IgD-negative memory B cell (primary cell): Measurements from ENCODE around the gene CD55. TPM values are rescaled to one million over a fixed set of nuclear protein-coding genes. Genes with fewer than 3 reads are reported as not detected.

Experiments
- H3K27ac Mint-ChIP-seq, 3 donors: one replicate each; pipeline ENCODE4 v1.8.0; 2020 to 2022; ENCODE audit warnings: mild to moderate bottlenecking in 3 of 3, mixed read lengths in 3 of 3, moderate library complexity in 1 of 3
- H3K27me3 Mint-ChIP-seq: one replicate; pipeline ENCODE4 v1.8.0; 2021; ENCODE audit warnings: mixed read lengths
- H3K36me3 Mint-ChIP-seq: one replicate; pipeline ENCODE4 v1.8.0; 2020; ENCODE audit warnings: mild to moderate bottlenecking, mixed read lengths
- H3K4me1 Mint-ChIP-seq, 3 donors: one replicate each; pipeline ENCODE4 v1.8.0; 2020 to 2022; ENCODE audit warnings: mixed read lengths in 3 of 3, mild to moderate bottlenecking in 1 of 3
- H3K4me3 Mint-ChIP-seq, 4 donors: one replicate each; pipeline ENCODE4 v1.8.0; 2020 to 2022; ENCODE audit warnings: mild to moderate bottlenecking in 4 of 4, mixed read lengths in 4 of 4, moderate library complexity in 3 of 4
- H3K9me3 Mint-ChIP-seq, 3 donors: one replicate each; pipeline ENCODE4 v1.8.0; 2020 to 2021; ENCODE audit warnings: mixed read lengths in 3 of 3, mild to moderate bottlenecking in 1 of 3
- polyA plus RNA-seq: library from polyadenylated mRNA; unstranded; fragments of 300-500 nt; fragmentation: Illumina TruSeq; gene quantifications from one replicate; pipeline ENCODE4 v1.2.3, GENCODE V29; 2021

Gene CD55
- polyA plus RNA-seq, 1 donor from 2014 or later = 111 TPM

DNA sequence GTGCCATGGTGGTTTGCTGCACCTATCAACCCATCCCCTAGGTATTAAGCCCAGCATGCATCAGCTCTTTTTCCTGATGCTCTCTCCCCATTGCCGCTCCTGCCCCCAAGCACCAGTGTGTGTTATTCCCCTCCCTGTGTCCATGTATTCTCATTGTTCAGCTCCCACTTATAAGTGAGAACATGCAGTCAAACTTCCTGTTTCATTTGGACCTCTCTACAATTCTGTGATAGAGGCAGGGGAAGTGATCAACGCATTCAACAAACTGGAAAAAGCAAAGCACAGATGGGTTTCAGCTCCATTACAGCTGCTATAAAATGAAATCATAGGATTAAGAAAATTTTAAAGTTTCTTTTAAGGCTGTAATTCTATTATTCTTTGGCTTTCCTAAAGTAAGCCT is 23.3 kb upstream of the CD55 start:
- H3K27me3 Mint-ChIP-seq = no peaks in the 10 kb centered on the region
- peak overlapping the region in 1 of 4 donors; percentile 11 for H3K4me3 Mint-ChIP-seq
- no peaks in the 10 kb centered on the region for H3K36me3 Mint-ChIP-seq
- H3K4me1 Mint-ChIP-seq = peaks cover 9 to 14% (median 10%) of the 10 kb centered on the region in 3 donors
- H3K27ac Mint-ChIP-seq = no peak overlapping the region
- peaks cover 2 to 8% (median 4%) of the 10 kb centered on the region in 3 donors for H3K9me3 Mint-ChIP-seq

DNA sequence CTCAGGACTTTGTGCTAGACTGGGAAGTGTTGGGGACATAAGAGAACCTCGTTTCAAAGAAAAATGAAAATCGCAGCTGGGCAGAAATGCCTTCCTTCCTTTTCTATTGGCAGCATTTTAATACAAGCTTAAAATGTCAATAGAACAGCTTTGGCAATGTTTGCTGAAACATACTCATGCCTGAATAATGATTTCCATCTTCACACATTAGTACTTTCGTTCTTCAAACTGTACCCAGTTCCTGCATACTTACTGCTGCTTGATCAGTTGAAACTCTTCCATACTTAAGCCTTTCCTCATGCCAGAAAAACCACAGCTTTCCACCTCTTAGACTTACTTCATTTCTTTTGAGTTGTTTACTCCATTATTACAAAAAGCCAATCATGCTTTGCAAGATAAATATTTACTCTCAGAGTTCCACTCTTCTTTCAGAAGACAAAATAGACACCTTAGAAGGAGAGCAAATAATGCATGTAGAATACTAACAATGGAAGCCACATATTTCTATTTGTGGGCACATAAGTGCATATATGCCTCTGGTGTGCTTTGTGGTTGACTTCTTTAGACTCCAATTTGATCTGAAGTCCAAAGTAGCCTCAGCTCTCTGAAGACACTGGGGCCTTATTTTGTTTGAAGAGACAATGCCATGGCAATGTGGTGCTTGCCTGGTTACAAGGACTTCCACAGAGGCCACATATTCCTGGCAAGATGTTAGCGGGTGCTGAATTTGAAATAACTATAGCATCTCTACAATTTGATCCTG is 22.7 kb upstream of the CD55 start:
- Mint-ChIP-seq H3K9me3 (peaks cover 2 to 12% (median 4%) of the 10 kb centered on the region in 3 donors), H3K27ac (peak overlapping the region in 1 of 3 donors; percentile 4), H3K27me3 (no peaks in the 10 kb centered on the region), H3K36me3 (peaks cover 3% of the 10 kb centered on the region), H3K4me3 (peak overlapping the region in 1 of 4 donors; percentile 1), H3K4me1 (peaks cover 9 to 14% (median 10%) of the 10 kb centered on the region in 3 donors)

DNA sequence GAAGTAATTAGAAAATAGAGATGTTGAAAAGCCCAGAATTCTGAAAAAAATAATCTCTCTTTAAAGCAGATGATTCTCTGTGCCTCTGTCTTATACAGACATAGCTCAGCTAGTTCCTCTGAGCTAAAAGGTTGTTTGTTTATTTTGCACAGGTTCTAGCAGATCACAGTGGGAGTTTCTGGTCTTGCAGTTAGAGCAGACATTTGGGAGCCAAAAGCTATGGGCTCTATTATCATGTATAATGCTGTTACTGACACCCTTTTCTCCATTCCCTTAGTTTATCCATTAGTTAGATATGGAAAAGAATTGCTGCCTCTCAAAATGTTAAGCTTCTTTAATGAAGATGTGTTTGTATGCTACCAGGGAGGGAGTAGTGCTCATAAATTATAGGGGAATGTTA is 20.5 kb upstream of the CD55 start:
- Mint-ChIP-seq H3K4me3 (no peak overlapping the region), H3K36me3 (peaks cover 3% of the 10 kb centered on the region), H3K27ac (no peak overlapping the region), H3K27me3 (no peaks in the 10 kb centered on the region), H3K9me3 (peaks cover 0 to 15% (median 4%) of the 10 kb centered on the region in 3 donors), H3K4me1 (peaks cover 9 to 14% (median 10%) of the 10 kb centered on the region in 3 donors)

DNA sequence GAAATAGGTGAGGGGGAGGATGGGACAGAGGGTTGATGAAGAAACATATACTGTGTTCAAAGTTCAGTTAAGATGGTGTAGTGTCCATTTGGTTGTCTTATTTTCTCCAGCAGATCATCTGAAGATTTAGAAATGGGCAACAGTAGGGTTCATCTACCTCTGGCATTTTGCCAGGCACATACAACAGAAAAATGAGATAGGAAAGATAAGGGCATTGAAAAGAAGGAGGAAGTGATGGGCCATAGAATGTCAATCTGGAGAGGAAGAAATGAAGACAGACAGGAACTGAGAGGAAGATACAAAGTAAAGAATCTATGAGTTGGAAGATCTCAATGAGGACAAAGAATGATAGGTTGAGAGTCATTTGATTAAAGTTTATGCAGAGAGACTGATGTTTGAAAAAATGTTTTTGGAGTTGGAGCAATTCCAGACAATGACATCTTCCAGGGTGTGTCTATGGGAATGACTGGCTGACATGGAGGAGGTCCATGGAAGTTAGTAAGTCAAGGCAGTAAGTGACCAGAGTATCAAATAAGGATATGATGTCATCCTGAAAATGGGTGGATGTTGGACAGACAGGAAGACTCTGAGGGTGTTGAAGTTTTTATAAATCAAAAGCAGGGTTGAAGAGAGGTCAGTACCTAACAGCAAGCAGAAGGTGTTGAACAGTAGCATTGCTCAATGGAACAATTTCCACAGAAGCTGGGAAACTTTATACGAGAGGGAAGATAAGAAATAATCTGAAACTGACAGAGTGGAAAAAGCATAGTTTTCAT is 18.7 kb upstream of the CD55 start:
- Mint-ChIP-seq H3K27ac (no peak overlapping the region), H3K4me3 (no peak overlapping the region), H3K27me3 (no peaks in the 10 kb centered on the region), H3K4me1 (peaks cover 9 to 14% (median 10%) of the 10 kb centered on the region in 3 donors), H3K36me3 (peaks cover 4% of the 10 kb centered on the region), H3K9me3 (peaks cover 2 to 15% (median 4%) of the 10 kb centered on the region in 3 donors)

DNA sequence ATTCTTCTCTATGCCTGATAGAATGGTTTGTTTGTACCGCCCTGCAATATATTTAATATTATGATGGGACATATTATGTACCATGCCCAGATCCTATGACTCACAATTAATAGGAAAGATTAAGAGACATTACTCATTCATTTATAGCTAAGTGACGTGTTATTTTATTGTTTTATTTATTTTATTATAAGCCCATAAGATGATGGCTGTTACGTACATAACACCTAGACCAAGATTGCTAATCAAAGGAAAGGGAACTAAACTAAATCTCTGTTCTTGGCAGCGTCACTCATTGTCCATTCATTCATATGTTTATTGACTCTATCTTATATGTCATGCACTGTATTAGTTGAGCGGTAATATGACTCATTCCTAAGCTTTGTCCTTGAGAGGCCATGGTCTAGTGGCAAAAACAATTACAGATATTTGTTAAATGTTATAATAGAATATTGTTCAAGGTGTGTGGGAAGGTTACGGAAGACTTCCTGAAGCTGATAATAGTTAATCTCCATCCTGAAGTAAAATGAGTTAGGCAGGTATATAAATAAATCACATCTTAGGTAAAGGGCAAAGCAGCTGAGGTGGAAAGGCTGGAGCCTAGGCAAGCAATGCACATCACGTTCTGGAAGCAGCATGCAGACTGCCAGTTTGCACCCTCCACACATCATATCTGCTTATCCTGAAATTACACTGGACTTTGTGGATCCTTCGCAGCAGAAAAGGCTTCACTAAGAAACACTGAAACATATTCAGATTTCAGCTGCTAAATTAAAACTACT is 16.6 kb upstream of the CD55 start:
- peaks cover 17 to 23% (median 23%) of the 10 kb centered on the region in 3 donors for H3K4me1 Mint-ChIP-seq
- no peaks in the 10 kb centered on the region for H3K27me3 Mint-ChIP-seq
- no peak overlapping the region for H3K27ac Mint-ChIP-seq
- no peak overlapping the region for H3K4me3 Mint-ChIP-seq
- peaks cover 6% of the 10 kb centered on the region for H3K36me3 Mint-ChIP-seq
- peaks cover 2 to 15% (median 4%) of the 10 kb centered on the region in 3 donors for H3K9me3 Mint-ChIP-seq

DNA sequence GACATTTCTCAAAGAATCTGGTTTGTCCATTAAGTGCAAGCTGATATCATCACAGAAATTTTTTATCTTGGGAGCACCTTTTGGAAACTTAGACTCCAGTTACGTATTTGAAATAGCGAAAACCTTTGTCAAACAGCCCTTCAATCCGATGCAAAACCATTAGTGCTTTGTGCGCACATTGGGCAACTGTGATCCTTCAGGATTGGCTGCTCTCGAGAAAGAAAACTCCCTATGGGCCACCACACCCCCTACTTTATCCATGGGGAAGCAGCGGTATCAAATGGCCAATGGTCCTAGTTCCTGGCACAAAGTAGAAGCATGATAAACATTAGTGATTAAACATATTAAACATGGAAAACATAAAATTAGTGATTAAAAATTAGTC is 16.0 kb upstream of the CD55 start:
- Mint-ChIP-seq H3K4me3 (no peak overlapping the region), H3K4me1 (peaks cover 22 to 28% (median 26%) of the 10 kb centered on the region in 3 donors), H3K36me3 (peaks cover 6% of the 10 kb centered on the region), H3K9me3 (peaks cover 2 to 15% (median 4%) of the 10 kb centered on the region in 3 donors), H3K27ac (no peak overlapping the region), H3K27me3 (no peaks in the 10 kb centered on the region)

DNA sequence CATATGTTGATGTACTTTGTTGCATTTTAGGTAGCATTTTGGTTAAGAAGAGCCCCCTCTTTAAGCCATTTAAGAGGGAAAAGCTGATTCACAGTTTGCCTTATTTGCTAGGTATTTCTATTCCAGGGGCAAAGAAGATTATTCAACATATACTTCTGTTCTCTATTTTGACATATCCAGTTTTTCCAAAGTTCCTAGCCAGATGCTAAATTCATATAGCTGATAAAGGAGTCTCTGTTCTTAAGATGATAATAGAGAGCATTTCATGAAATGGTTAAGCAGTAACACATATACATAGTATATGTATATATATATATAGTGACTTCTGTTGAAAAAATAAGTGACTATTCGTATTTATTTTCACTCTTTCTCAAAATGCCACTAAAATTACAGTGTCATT is 15.5 kb upstream of the CD55 start:
- Mint-ChIP-seq H3K27ac (no peak overlapping the region), H3K27me3 (no peaks in the 10 kb centered on the region), H3K36me3 (peaks cover 6% of the 10 kb centered on the region), H3K4me3 (no peak overlapping the region), H3K9me3 (peaks cover 2 to 15% (median 4%) of the 10 kb centered on the region in 3 donors), H3K4me1 (peaks cover 22 to 28% (median 26%) of the 10 kb centered on the region in 3 donors)

DNA sequence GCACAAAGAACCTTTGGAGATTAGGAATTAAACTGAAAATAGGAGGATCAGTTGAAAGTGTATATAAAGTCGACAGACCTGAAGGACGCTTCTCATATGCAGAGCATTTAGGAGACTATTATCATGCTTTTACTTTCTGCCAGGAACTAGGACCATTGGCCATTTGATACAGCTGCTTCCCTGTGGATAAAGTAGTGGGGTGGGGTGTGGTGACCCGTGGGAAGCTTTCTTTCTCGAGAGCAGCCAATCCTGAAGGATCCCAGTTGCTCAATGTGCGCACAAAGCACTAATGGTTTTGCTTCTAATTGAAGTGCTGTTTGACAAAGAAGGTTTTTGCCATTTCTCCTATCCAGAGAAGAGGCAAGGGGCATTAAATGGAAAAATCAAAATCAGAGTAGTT is 14.9 kb upstream of the CD55 start:
- Mint-ChIP-seq H3K4me3 (no peak overlapping the region), H3K9me3 (peaks cover 2 to 15% (median 4%) of the 10 kb centered on the region in 3 donors), H3K27ac (no peak overlapping the region), H3K27me3 (no peaks in the 10 kb centered on the region), H3K4me1 (peaks cover 22 to 28% (median 26%) of the 10 kb centered on the region in 3 donors), H3K36me3 (peaks cover 6% of the 10 kb centered on the region)

DNA sequence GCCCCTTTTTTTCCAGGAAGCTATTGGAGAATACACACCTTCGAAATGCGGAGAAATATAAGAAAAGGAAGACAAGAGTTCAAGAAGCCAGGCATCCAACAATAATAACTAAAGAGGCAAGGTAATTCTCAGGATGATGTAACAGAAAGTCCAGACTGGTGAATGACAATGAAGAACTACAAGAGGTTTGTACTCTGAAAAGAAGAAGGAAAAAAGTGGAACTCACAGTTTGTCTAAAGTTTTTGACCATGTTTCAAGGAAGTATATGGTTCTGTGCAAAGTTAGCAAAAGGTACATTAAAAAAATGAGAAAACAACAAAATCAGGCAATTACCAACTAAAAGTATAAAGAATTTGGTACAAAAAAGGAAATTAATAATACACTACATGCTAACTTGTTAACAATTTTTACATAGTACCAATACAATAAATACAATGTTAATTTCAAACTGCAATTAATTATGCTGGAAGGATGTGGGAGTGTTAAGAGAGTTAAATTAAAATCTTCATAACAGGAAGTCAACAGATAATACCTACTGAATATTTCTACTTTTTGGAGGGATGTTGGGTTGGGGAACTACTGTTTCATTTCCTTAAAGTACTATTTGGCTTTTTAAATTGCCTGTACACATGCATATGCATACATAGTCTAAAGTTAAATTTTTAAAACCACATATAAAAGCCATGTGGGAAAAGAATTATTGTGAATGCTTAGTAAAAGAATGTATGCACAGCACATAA is 12.9 kb upstream of the CD55 start:
- H3K4me3 Mint-ChIP-seq = peak overlapping the region in 3 of 4 donors; percentile 44 to 89 (median 55)
- H3K9me3 Mint-ChIP-seq = peaks cover 0 to 3% (median 2%) of the 10 kb centered on the region in 3 donors
- H3K27me3 Mint-ChIP-seq = no peaks in the 10 kb centered on the region
- peaks cover 4% of the 10 kb centered on the region for H3K36me3 Mint-ChIP-seq
- peak overlapping the region; percentile 11 to 59 (median 42) for H3K27ac Mint-ChIP-seq
- peaks cover 18 to 20% (median 20%) of the 10 kb centered on the region in 3 donors for H3K4me1 Mint-ChIP-seq

DNA sequence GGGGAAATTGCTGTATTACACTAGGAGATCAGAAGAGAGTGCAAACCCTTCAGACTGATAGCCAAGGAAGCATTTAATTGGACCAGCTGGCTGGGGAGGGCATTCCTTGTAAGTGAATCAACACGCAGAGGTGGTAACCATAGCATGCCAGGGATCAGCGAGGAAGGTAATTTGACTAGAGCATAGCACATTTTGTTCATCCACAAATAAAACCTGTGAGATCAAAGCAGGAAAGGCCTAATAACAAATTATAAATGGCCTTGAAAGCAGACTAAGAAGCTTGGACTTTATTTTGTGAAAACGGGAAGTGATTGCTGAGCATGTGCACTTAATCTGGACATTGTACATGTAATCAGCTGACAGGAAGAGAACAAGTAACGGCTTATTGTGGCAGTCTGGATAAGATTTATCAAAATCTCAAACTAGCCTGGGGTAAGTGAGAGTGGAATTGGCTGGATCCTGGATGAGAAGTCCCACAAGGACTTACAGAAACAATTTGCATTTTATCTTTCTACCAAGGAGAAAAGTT is 11.7 kb upstream of the CD55 start:
- H3K4me1 Mint-ChIP-seq = peaks cover 18 to 20% (median 20%) of the 10 kb centered on the region in 3 donors
- peaks cover 0 to 2% (median 0%) of the 10 kb centered on the region in 3 donors for H3K9me3 Mint-ChIP-seq
- peak overlapping the region; percentile 25 to 89 (median 73) for H3K4me3 Mint-ChIP-seq
- H3K27me3 Mint-ChIP-seq = no peaks in the 10 kb centered on the region
- H3K27ac Mint-ChIP-seq = peak overlapping the region; percentile 4 to 93 (median 76)
- peaks cover 2% of the 10 kb centered on the region for H3K36me3 Mint-ChIP-seq

DNA sequence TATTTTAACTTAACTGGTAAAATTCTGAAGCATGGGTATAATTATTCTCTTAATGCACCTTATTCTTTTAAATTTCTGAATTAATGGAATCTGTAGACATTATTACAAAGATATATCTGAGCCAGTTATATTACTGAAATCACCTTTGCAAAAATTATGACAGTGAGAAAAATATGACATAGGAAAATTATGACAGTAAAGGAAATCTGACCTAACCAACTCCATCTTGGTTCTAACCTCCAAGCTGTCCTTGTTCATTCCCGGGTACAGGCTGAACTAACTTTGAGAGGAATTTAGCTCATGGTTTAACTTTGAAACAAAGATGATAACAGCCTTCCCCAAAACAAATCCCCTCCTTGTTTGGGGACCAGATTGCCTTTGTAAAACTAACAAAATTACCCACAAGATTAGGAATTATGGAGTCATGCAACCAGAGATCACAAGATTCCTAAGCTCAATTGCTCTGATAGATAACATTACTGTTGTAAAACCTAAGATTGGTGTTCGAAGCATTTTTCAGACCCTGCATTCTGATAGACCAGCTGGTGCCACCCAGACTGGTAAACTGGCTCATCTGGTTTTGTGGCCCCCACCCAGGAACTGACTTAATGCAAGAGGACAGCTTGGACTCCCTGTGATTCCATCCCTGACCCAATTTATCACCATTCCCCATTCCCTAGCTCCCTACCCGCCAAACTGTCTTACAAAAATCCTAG is 9.4 kb upstream of the CD55 start:
- Mint-ChIP-seq H3K27me3 (no peaks in the 10 kb centered on the region), H3K4me1 (peaks cover 24 to 29% (median 27%) of the 10 kb centered on the region in 3 donors), H3K36me3 (peaks cover 2% of the 10 kb centered on the region), H3K4me3 (no peak overlapping the region), H3K9me3 (peaks cover 0 to 2% (median 0%) of the 10 kb centered on the region in 3 donors), H3K27ac (no peak overlapping the region)

DNA sequence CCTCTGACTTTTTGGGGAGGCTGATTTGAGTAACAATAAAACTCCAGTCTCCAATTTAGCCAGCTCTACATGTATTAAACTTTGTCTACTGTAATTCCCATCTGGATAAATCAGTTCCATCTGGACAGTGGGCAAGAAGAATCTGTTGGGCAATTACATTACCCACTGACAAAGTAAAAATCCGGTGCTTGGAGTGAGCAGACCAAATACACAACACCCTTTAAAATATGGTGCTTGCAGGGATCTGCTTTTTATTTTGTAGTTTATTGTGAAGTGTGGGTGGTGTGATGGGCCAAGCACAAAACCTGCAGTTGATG is 8.9 kb upstream of the CD55 start:
- no peaks in the 10 kb centered on the region for H3K9me3 Mint-ChIP-seq
- no peaks in the 10 kb centered on the region for H3K27me3 Mint-ChIP-seq
- peaks cover 27 to 32% (median 31%) of the 10 kb centered on the region in 3 donors for H3K4me1 Mint-ChIP-seq

DNA sequence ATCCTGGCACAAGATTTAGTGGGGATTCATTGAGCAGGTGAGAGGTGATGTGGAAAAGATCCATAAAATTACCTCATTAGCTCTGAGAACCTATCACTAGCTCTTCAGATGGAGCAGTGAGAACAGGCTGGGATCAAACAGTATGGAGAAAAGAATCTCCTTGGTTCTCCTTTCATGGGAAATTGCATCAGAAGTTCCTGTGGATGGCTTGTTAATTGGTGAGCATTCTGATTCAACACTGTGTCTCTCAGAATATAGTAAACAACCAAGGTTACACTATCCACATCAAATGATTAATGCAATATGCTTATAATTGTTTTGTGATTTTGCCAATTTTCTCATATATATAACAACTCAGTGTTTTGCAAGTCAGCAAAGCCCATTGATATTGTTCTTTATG is 8.3 kb upstream of the CD55 start:
- H3K27ac Mint-ChIP-seq = no peak overlapping the region
- H3K9me3 Mint-ChIP-seq = no peaks in the 10 kb centered on the region
- no peak overlapping the region for H3K4me3 Mint-ChIP-seq
- H3K36me3 Mint-ChIP-seq = peaks cover 1% of the 10 kb centered on the region
- H3K27me3 Mint-ChIP-seq = no peaks in the 10 kb centered on the region
- H3K4me1 Mint-ChIP-seq = peaks cover 31 to 35% (median 35%) of the 10 kb centered on the region in 3 donors

More for the DNA sequence above, 8.9 kb upstream of the CD55 start:
- Mint-ChIP-seq H3K4me3 (no peak overlapping the region), H3K36me3 (peaks cover 1% of the 10 kb centered on the region), H3K27ac (no peak overlapping the region)
